ENCODE results near the gene SSTR3.

GRCh38 chr22:37233751-37234631 is 21.7 kb upstream of the SSTR3 start:
- no peak for TF ChIP-seq POLR2AphosphoS5 (IDR thresholded peaks at IDR 0.05; ENCODE audit: insufficient read depth in 1 of 2, low read depth in 1 of 2)
- no peak for TF ChIP-seq CTCF (IDR thresholded peaks at IDR 0.05)
